Thoracic aorta (tissue), 2 donors: Measurements from ENCODE around the gene RTKN. TPM values are rescaled to one million over a fixed set of nuclear protein-coding genes. Genes with fewer than 3 reads are reported as not detected.

Experiments used
- ATAC-seq: fragments of 150-250 bp; one replicate; pipeline ENCODE4 v1.8.0; 2017; ENCODE audit warnings: low read depth; ENCODE audit not compliant: insufficient number of reproducible peaks, low FRiP score
- DNase-seq: peaks from one replicate; pipeline ENCODE4 v3.0.0-alpha.2; 2020; ENCODE audit warnings: low spot score
- H3K27ac ChIP-seq, 2 donors: fragments of 200-600 bp; sonication (generic); 1 replicate in 1 of 2; 2 replicates in 1 of 2; pipeline ENCODE4 v1.5.1; 2016; ENCODE audit warnings: mild to moderate bottlenecking in 2 of 2, moderate library complexity in 2 of 2
- H3K27me3 ChIP-seq: fragments of 200-600 bp; sonication (generic); replicated peaks from 2 replicates; pipeline ENCODE4 v1.6.0; 2016; ENCODE audit warnings: mild to moderate bottlenecking; ENCODE audit not compliant: insufficient read depth
- H3K36me3 ChIP-seq: fragments of 200-600 bp; sonication (generic); one replicate; pipeline ENCODE4 v1.5.1; 2016
- H3K4me1 ChIP-seq, 2 donors: fragments of 200-600 bp; sonication (generic); 1 replicate in 1 of 2; 2 replicates in 1 of 2; pipeline versions ENCODE4 v1.5.1 to v1.6.0; 2016; ENCODE audit warnings: low read depth in 2 of 2, mild to moderate bottlenecking in 1 of 2; ENCODE audit not compliant: control insufficient read depth in 1 of 2
- H3K4me3 ChIP-seq: fragments of 200-600 bp; sonication (generic); 2 replicates; pipeline ENCODE4 v1.5.1; 2016; ENCODE audit warnings: mild to moderate bottlenecking
- H3K9me3 ChIP-seq: fragments of 200-600 bp; sonication (generic); 2 replicates; pipeline ENCODE4 v1.5.1; 2016
- total RNA-seq, 2 donors: library from RNA; depleted of rRNA; stranded (reverse); fragments of >200 nt; gene quantifications; one replicate each; pipeline versions ENCODE4 v1.1.0 to v1.2.3, GENCODE V29; 2016
- TF ChIP-seq, protein P1 (sequence below): fragments of 200-600 bp; sonication (generic); IDR thresholded peaks from one replicate; pipeline ENCODE4 v1.5.1; 2019; ENCODE audit warnings: antibody characterized with exemption

The RTKN gene
- total RNA-seq, 2 donors from 2014 or later = 23.2 to 25.6 TPM

DNA sequence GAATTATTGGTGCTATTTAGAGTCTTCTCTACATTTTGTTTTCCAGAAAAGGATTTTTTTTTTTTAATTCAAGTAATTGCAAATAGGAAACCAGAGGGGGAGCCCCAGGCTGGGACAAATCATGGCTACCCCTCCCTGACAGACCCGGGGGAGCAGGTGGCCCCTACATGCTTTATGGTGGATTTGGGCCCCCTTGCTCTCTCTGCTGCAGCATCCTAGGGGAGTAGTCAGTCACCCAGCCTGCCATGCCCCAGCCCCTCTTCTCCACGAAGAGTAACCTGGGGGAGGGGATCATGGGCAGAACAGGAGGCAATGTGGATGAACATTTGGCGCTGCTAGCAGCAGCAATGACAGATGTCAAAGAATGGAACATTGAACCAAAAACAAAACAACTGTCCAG lies 25.0 kb downstream of the RTKN start:
- TF ChIP-seq, protein P1, sequence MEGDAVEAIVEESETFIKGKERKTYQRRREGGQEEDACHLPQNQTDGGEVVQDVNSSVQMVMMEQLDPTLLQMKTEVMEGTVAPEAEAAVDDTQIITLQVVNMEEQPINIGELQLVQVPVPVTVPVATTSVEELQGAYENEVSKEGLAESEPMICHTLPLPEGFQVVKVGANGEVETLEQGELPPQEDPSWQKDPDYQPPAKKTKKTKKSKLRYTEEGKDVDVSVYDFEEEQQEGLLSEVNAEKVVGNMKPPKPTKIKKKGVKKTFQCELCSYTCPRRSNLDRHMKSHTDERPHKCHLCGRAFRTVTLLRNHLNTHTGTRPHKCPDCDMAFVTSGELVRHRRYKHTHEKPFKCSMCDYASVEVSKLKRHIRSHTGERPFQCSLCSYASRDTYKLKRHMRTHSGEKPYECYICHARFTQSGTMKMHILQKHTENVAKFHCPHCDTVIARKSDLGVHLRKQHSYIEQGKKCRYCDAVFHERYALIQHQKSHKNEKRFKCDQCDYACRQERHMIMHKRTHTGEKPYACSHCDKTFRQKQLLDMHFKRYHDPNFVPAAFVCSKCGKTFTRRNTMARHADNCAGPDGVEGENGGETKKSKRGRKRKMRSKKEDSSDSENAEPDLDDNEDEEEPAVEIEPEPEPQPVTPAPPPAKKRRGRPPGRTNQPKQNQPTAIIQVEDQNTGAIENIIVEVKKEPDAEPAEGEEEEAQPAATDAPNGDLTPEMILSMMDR = no peak
- H3K27me3 ChIP-seq = no peaks in the 10 kb centered on the region
- no peaks in the 10 kb centered on the region for H3K36me3 ChIP-seq
- DNase-seq (no peak), ATAC-seq (no peak)
- peaks cover 3 to 33% of the 10 kb centered on the region in 2 donors for H3K4me1 ChIP-seq
- no peaks in the 10 kb centered on the region for H3K9me3 ChIP-seq
- H3K27ac ChIP-seq = no peak overlapping the region
- H3K4me3 ChIP-seq = no peak overlapping the region

- no peak for ATAC-seq
- TF ChIP-seq, protein P1 = no peak
- H3K27ac ChIP-seq = no peak overlapping the region
Observed at GRCh38 chr2:74415762-74416395, 25.9 kb downstream of the RTKN start.

DNA sequence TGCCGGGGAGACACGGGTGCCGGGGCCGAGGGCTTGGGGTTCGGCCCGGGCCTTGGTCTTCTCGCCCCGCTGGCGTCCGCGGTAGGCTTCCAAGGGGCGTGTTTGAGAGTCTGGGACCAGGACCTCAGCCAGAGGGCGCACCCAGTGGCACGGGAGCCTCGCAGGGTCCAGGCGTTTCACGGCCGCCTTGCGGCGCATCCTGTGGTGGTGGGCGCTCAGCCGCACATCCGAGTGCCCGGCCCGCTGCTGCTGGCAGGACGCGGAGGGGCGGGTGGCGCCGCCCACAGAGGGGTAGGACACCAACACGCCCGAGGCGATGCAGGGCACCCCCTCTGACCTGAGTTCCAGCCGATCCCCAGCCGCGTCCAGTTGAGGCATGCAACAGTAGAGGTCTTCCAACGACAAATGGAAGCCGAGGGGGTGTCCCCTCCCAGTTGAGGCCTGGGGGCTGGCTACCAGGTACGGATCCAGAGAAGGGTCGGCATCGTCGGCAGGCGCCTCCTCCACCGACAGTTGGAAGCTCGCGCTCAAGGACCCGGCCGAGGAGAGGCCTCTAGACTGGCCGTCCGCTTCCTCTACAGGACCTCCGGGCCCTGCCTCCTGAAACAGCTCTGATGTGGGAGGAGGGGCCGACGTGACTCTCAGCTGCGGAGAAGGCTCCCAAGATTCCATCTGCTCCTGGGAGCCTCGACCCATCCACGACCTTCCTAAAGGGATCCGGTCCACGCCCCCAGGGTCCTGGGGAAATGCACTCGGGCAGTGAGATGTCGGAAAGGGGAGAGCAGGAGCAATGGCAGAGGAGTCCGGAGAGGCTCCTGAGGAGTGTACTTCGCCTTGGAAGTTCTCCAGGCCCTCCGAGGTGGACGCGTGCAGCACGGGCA lies 26.6 kb downstream of the RTKN start:
- TF ChIP-seq, protein P1 = peak; percentile 32
- H3K27ac ChIP-seq = peak overlapping the region in 1 of 2 donors; percentile 48

More at GRCh38 chr2:74415762-74416395, 25.9 kb downstream of the RTKN start:
- Histone ChIP-seq H3K4me3 (peak overlapping the region; percentile 89), H3K9me3 (no peaks in the 10 kb centered on the region), H3K27me3 (no peaks in the 10 kb centered on the region), H3K4me1 (peaks cover 3 to 30% of the 10 kb centered on the region in 2 donors), H3K36me3 (no peaks in the 10 kb centered on the region)
- DNase-seq = no peak

DNA sequence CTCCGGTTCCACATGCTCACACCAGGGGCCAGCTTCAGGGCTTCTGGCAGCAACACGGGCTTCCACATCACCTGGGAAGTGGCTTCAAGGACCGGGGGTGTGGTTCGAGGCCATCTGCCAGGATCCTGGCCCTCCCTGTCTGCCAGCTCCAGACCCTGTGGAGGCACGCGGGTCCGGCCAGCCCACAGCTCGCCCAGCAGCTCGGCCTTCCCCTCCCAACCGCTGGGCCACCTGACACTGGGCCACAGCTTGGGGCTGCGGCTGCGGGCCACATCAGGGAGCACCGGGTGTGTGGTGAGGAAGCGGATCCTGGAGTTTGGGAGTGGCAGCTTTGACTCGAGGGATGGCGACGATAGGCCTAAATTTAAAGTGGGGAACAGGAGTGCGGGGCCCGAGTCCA lies 27.3 kb downstream of the RTKN start:
- Histone ChIP-seq H3K27me3 (no peaks in the 10 kb centered on the region), H3K27ac (peak overlapping the region in 1 of 2 donors; percentile 48), H3K36me3 (no peaks in the 10 kb centered on the region), H3K4me1 (peaks cover 3 to 28% of the 10 kb centered on the region in 2 donors), H3K4me3 (peak overlapping the region; percentile 89), H3K9me3 (no peaks in the 10 kb centered on the region)
- TF ChIP-seq, protein P1 = no peak
- DNase-seq (no peak), ATAC-seq (peak; percentile 26)

More for the DNA sequence above, 26.6 kb downstream of the RTKN start:
- H3K9me3 ChIP-seq = no peaks in the 10 kb centered on the region
- ATAC-seq (peak; percentile 21), DNase-seq (no peak)
- peak overlapping the region; percentile 89 for H3K4me3 ChIP-seq
- H3K36me3 ChIP-seq = no peaks in the 10 kb centered on the region
- H3K4me1 ChIP-seq = peaks cover 3 to 28% of the 10 kb centered on the region in 2 donors
- H3K27me3 ChIP-seq = no peaks in the 10 kb centered on the region

DNA sequence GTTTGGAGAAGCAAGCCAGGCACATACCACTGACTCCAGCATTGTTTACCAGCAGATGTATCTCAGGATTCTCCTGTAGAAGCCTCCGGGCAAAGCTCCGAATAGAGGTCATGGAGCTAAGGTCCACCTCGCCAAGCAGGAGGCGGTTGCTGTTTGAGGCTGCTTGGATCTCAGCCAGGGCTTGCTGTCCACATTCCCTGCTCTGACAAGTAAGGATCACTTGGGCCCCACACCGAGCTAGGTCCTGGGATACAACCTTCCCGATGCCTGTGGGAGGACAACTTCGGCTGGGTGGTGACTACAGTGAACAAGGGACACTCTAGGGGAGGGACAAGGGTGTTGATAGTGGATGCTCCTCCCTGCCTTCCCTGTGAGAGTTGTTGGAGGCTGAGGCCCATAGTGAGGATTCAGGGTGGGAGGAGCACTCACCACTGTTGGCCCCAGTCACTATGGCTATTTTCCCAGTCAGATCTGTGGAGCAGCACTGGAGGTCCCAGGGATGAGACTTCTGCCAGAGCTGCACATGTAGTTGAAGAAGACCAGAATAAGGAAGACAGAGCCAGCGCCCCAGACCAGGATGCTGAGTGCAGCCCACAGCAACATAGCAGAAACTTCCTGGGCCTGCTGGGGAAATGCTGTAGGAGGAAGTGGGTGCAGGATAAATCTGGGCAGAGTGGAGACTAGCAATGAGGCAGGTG lies 28.6 kb downstream of the RTKN start:
- H3K4me1 ChIP-seq = peaks cover 3 to 20% of the 10 kb centered on the region in 2 donors
- H3K36me3 ChIP-seq = no peaks in the 10 kb centered on the region
- no peak for DNase-seq
- no peaks in the 10 kb centered on the region for H3K9me3 ChIP-seq
- H3K27ac ChIP-seq = no peak overlapping the region
- no peaks in the 10 kb centered on the region for H3K27me3 ChIP-seq
- H3K4me3 ChIP-seq = no peak overlapping the region
- no peak for ATAC-seq
- TF ChIP-seq, protein P1 = no peak
